ENCODE results near the gene LRRC59. TPM values are rescaled to one million over a fixed set of nuclear protein-coding genes. Genes with fewer than 3 reads are reported as not detected.
A peak's percentile ranks its signal among the peaks of the same experiment; 100 is the strongest.

LRRC59 gene
- total and polyA plus RNA-seq, 7 donors: 15.9 to 122 (median 48.0) TPM

- no peaks in the 10 kb centered on the region for H3K27me3 ChIP-seq (ENCODE audit: insufficient read depth in 3 of 3, low read length in 2 of 3)
- H3K4me3 ChIP-seq: no peak overlapping the region
- peaks cover 29% of the 10 kb centered on the region for H3K4me1 ChIP-seq
- intact Hi-C loops (cut with DNase I): no loop called here
- H3K9me3 ChIP-seq: no peaks in the 10 kb centered on the region
- H3K27ac ChIP-seq: peak overlapping the region; percentile 7
- no peak for TF ChIP-seq CTCF (IDR thresholded peaks at IDR 0.05)
- DNase-seq (no peak), ATAC-seq (no peak)
- no peaks in the 10 kb centered on the region for H3K36me3 ChIP-seq (ENCODE audit: insufficient read depth in 1 of 2, low read depth in 1 of 2)
- 76 to 88% (median 85%) methylated on average over 9 of the region's 9 CpGs for WGBS, 3 donors
Measured at GRCh38 chr17:50424246-50424995, 27.1 kb upstream of the LRRC59 start.

GRCh38 chr17:50423553-50424159 is 26.3 kb upstream of the LRRC59 start:
- 51 to 59% (median 52%) methylated on average over 6 of the region's 6 CpGs for WGBS, 3 donors
- no peak overlapping the region for H3K27ac ChIP-seq
- H3K4me3 ChIP-seq: no peak overlapping the region
- intact Hi-C loops (cut with DNase I): no loop called here
- H3K9me3 ChIP-seq: no peaks in the 10 kb centered on the region
- DNase-seq (peak in 1 of 2 donors; percentile 28), ATAC-seq (no peak)
- H3K27me3 ChIP-seq (ENCODE audit: insufficient read depth in 3 of 3, low read length in 2 of 3): no peaks in the 10 kb centered on the region
- TF ChIP-seq CTCF (IDR thresholded peaks at IDR 0.05): no peak
- peaks cover 24% of the 10 kb centered on the region for H3K4me1 ChIP-seq
- H3K36me3 ChIP-seq (ENCODE audit: insufficient read depth in 1 of 2, low read depth in 1 of 2): no peaks in the 10 kb centered on the region

GRCh38 chr17:50422738-50423137 is 25.4 kb upstream of the LRRC59 start:
- Histone ChIP-seq H3K4me3 (no peak overlapping the region), H3K27ac (no peak overlapping the region), H3K4me1 (peaks cover 16% of the 10 kb centered on the region), H3K9me3 (no peaks in the 10 kb centered on the region), H3K27me3 (ENCODE audit: insufficient read depth in 3 of 3, low read length in 2 of 3) (no peaks in the 10 kb centered on the region), H3K36me3 (ENCODE audit: insufficient read depth in 1 of 2, low read depth in 1 of 2) (no peaks in the 10 kb centered on the region)
- intact Hi-C loops (cut with DNase I): no loop called here
- TF ChIP-seq CTCF (IDR thresholded peaks at IDR 0.05): no peak
- 92 to 97% (median 95%) methylated on average over 2 of the region's 2 CpGs for WGBS, 3 donors
- ATAC-seq (no peak), DNase-seq (no peak)

- Histone ChIP-seq H3K4me3 (peak overlapping the region; percentile 50), H3K36me3 (ENCODE audit: insufficient read depth in 1 of 2, low read depth in 1 of 2) (no peaks in the 10 kb centered on the region), H3K27me3 (ENCODE audit: insufficient read depth in 3 of 3, low read length in 2 of 3) (no peaks in the 10 kb centered on the region), H3K9me3 (no peaks in the 10 kb centered on the region), H3K4me1 (peaks cover 7% of the 10 kb centered on the region), H3K27ac (peak overlapping the region; percentile 50)
- ATAC-seq (no peak), DNase-seq (no peak)
- WGBS, 3 donors: 45 to 60% (median 51%) methylated on average over 3 of the region's 3 CpGs
- no peak for TF ChIP-seq CTCF (IDR thresholded peaks at IDR 0.05)
- intact Hi-C loops (cut with DNase I): no loop called here
Measured at GRCh38 chr17:50421308-50422051, 24.2 kb upstream of the LRRC59 start.
